SK-N-SH (cell line): ENCODE measurements around the gene EIF2S2. TPM values are rescaled to one million over a fixed set of nuclear protein-coding genes. Genes with fewer than 3 reads are reported as not detected.
"Not testable (repeated sequence)": the region's sequence is repeated elsewhere in the genome, so short reads cannot be mapped to it uniquely, and the experiment has no call there.

Experiments used
- CTCF ChIA-PET: fragments of 300-600, 350-600 bp; formaldehyde crosslinking; extraction: SDS; loops from one replicate; lab custom pipeline; 2021; lab: Yijun Ruan, JAX
- POLR2A ChIA-PET: fragments of 350-600 bp; sonication (Branson Sonifier 250); formaldehyde crosslinking; extraction: SDS; loops from one replicate; lab custom pipeline; 2020; ENCODE audit warnings: antibody characterized with exemption, inconsistent platforms; lab: Yijun Ruan, JAX
- DNase-seq: peaks from one replicate; pipeline ENCODE4 v3.0.0; 2012
- H2AFZ ChIP-seq: fragments of 200-600 bp; sonication (generic); 2 replicates; pipeline ENCODE4 v1.8.1; 2016; ENCODE audit warnings: antibody characterized with exemption, mild to moderate bottlenecking, low read depth
- H3F3A ChIP-seq: fragments of 200-600 bp; sonication (generic); replicated peaks from 2 replicates; pipeline ENCODE3; 2016; ENCODE audit warnings: antibody characterized with exemption, mild to moderate bottlenecking; ENCODE audit not compliant: insufficient read depth
- H3K27ac ChIP-seq, 2 experiments: fragments of 200-500 bp in 1 of 2; fragments of 200-600 bp in 1 of 2; sonication (Bioruptor generic) in 1 of 2; sonication (generic), shearing (Covaris generic) in 1 of 2; 2 replicates each; pipeline versions ENCODE4 v1.5.1 to v1.6.1; 2014 to 2016; ENCODE audit warnings: low read depth in 2 of 2, inconsistent platforms in 1 of 2, low read length in 1 of 2, mild to moderate bottlenecking in 1 of 2, mixed read lengths in 1 of 2
- H3K27me3 ChIP-seq: fragments of 200-600 bp; sonication (generic), shearing (Covaris generic); 2 replicates; pipeline ENCODE4 v1.6.1; 2016; ENCODE audit warnings: mixed run types; ENCODE audit not compliant: insufficient read depth
- H3K36me3 ChIP-seq, 2 experiments: fragments of 200-500 bp in 1 of 2; fragments of 200-600 bp in 1 of 2; sonication (Bioruptor generic) in 1 of 2; sonication (generic) in 1 of 2; replicated peaks in 1 of 2; 2 replicates each; pipeline versions ENCODE3 to v1.5.1; 2014 to 2016; ENCODE audit warnings: low read length in 1 of 2, mild to moderate bottlenecking in 1 of 2; ENCODE audit not compliant: insufficient read depth in 2 of 2, control insufficient read depth in 1 of 2
- H3K4me1 ChIP-seq, 2 experiments: fragments of 200-500 bp in 1 of 2; fragments of 200-600 bp in 1 of 2; sonication (Bioruptor generic) in 1 of 2; sonication (generic), shearing (Covaris generic) in 1 of 2; 2 replicates each; pipeline versions ENCODE4 v1.5.1 to v1.6.1; 2014 to 2016; ENCODE audit warnings: low read depth in 1 of 2, low read length in 1 of 2, mixed run types in 1 of 2; ENCODE audit not compliant: insufficient read depth in 2 of 2, control insufficient read depth in 1 of 2
- H3K4me2 ChIP-seq: fragments of 200-600 bp; sonication (generic), shearing (Covaris generic); 2 replicates; pipeline ENCODE4 v1.6.1; 2017; ENCODE audit warnings: mixed run types
- H3K4me3 ChIP-seq, 2 experiments: fragments of 200-500 bp in 1 of 2; fragments of 200-600 bp in 1 of 2; sonication (Bioruptor generic) in 1 of 2; sonication (generic), shearing (Covaris generic) in 1 of 2; 2 replicates each; pipeline versions ENCODE4 v1.5.1 to v1.8.1; 2014 to 2016; ENCODE audit warnings: low read depth in 2 of 2, inconsistent platforms in 1 of 2, low read length in 1 of 2, mild to moderate bottlenecking in 1 of 2, mixed read lengths in 1 of 2, moderate library complexity in 1 of 2
- H3K79me2 ChIP-seq: fragments of 200-600 bp; sonication (generic); 2 replicates; pipeline ENCODE4 v1.8.1; 2017; ENCODE audit warnings: mild to moderate bottlenecking; ENCODE audit not compliant: insufficient read depth
- H3K9ac ChIP-seq: fragments of 200-600 bp; sonication (generic); 2 replicates; pipeline ENCODE4 v1.6.1; 2017; ENCODE audit warnings: mixed run types
- H3K9me2 ChIP-seq: fragments of 200-600 bp; sonication (generic); 2 replicates; pipeline ENCODE4 v1.6.1; 2017; ENCODE audit warnings: mixed run types
- H3K9me3 ChIP-seq: fragments of 200-600 bp; sonication (generic); 2 replicates; pipeline ENCODE4 v1.6.1; 2017; ENCODE audit warnings: mixed run types, mild to moderate bottlenecking, moderate library complexity
- H4K20me1 ChIP-seq: fragments of 200-600 bp; sonication (generic); 2 replicates; pipeline ENCODE4 v1.6.1; 2017; ENCODE audit warnings: mild to moderate bottlenecking, mixed run types; ENCODE audit not compliant: insufficient read depth
- EP300 ChIP-seq, 2 experiments: IDR thresholded peaks; 2 replicates each; pipeline versions ENCODE4 v1.4.0 to v1.6.1; 2012; ENCODE audit warnings: borderline replicate concordance in 1 of 2, low read depth in 1 of 2, low read length in 1 of 2
- FOSL2 ChIP-seq: IDR thresholded peaks from 2 replicates; pipeline ENCODE4 v1.4.0; 2012; ENCODE audit warnings: low read depth, mild to moderate bottlenecking, moderate library complexity, borderline replicate concordance
- FOXJ3 ChIP-seq: sonication (generic); formaldehyde crosslinking; IDR thresholded peaks from 2 replicates; pipeline ENCODE4 v1.5.1; 2020; ENCODE audit warnings: mild to moderate bottlenecking, missing genetic modification reagents
- GATA2 ChIP-seq: sonication (generic); formaldehyde crosslinking; IDR thresholded peaks from 2 replicates; pipeline ENCODE4 v1.5.0; 2020; ENCODE audit warnings: mild to moderate bottlenecking, missing genetic modification reagents
- MEF2A ChIP-seq: IDR thresholded peaks from 2 replicates; pipeline ENCODE4 v1.4.0; 2012; ENCODE audit warnings: low read depth, borderline replicate concordance
- NFIC ChIP-seq: IDR thresholded peaks from 2 replicates; pipeline ENCODE4 v1.4.0; 2012; ENCODE audit warnings: borderline replicate concordance
- PBX3 ChIP-seq: IDR thresholded peaks from 2 replicates; pipeline ENCODE4; 2012
- RAD21 ChIP-seq: IDR thresholded peaks from 2 replicates; pipeline ENCODE4 v1.6.1; 2012; ENCODE audit warnings: mild to moderate bottlenecking, low read length
- SMC3 ChIP-seq: IDR thresholded peaks from 2 replicates; pipeline ENCODE4 v1.6.1; 2012; ENCODE audit warnings: low read depth, low read length, improper control_type of control experiment
- TEAD4 ChIP-seq: IDR thresholded peaks from 2 replicates; pipeline ENCODE4 v1.4.0; 2012; ENCODE audit warnings: mild to moderate bottlenecking, borderline replicate concordance; ENCODE audit not compliant: insufficient read depth
- YY1 ChIP-seq: IDR thresholded peaks from 2 replicates; pipeline ENCODE4 v1.4.0; 2012; ENCODE audit warnings: low read depth, mild to moderate bottlenecking
- WGBS: methylation state at CpG from one replicate; pipeline ENCODE4 v1.1.6; 2017; ENCODE audit warnings: low lambda C conversion rate; 5-methylcytosine and 5-hydroxymethylcytosine counted together
- polyA plus RNA-seq, 3 experiments: library from polyadenylated mRNA; depleted of rRNA; stranded (reverse); fragments of >200 nt; gene quantifications; 2 replicates each; pipeline ENCODE4 v1.2.3, GENCODE V29; 2012
- TF ChIP-seq, protein P1 (sequence below): IDR thresholded peaks from 2 replicates; pipeline ENCODE4 v1.6.1; 2012; ENCODE audit warnings: mild to moderate bottlenecking, low read depth, low read length, moderate library complexity
- TF ChIP-seq, protein P2 (sequence below): fragments of 150-350 bp; IDR thresholded peaks from 2 replicates; pipeline ENCODE4 v1.6.1; 2017; ENCODE audit warnings: antibody characterized with exemption, low read length, low read depth, borderline replicate concordance
- TF ChIP-seq, protein P3 (sequence below): IDR thresholded peaks from 2 replicates; pipeline ENCODE4 v1.4.0; 2012; ENCODE audit warnings: low read depth, borderline replicate concordance
- TF ChIP-seq, protein P4 (sequence below): fragments of 200-600 bp; sonication (generic); IDR thresholded peaks from 2 replicates; pipeline ENCODE4 v1.6.1; 2017; ENCODE audit warnings: antibody characterized with exemption, mild to moderate bottlenecking, moderate library complexity

EIF2S2 gene
- polyA plus RNA-seq, 1 of the 3 experiments (the other 2 are of a cell fraction): 50.7 TPM

DNA sequence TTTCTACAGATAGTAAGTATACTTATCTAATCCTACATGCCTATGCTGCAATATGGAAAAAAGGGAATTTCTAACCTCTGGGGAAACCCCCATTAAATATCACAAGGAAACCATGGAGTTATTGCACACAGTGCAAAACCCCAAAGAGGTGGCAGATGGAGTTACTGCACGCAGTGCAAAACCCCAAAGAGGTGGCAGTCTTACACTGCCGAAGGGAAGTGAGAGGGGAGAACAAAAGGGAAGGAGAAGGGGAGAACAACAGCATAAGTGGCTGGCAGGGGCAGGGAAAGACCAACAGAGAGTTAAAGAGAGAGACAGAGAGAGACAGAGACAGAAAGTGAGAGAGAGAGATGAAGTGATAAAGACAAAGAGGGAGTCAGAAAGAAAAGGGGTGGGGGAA lies 43.8 kb upstream of the EIF2S2 start:
- Histone ChIP-seq H3K36me3 (no peaks in the 10 kb centered on the region), H4K20me1 (no peaks in the 10 kb centered on the region), H3K27me3 (no peaks in the 10 kb centered on the region; the same call in 1 of the 2 replicates), H3K9ac (no peak overlapping the region), H2AFZ (no peak overlapping the region), H3K4me3 (no peak overlapping the region), H3K27ac (no peak overlapping the region), H3K4me2 (no peak overlapping the region), H3K4me1 (no peaks in the 10 kb centered on the region), H3K9me3 (no peaks in the 10 kb centered on the region), H3K79me2 (no peaks in the 10 kb centered on the region), H3K9me2 (no peaks in the 10 kb centered on the region), H3F3A (no peaks in the 10 kb centered on the region)
- ChIA-PET CTCF (no interaction called here), POLR2A (no interaction called here)
- 37% methylated on average over 2 of the region's 2 CpGs for WGBS
- no peak for DNase-seq
- TF ChIP-seq PBX3 (no peak), FOXJ3 (CRISPR knock-in tag) (no peak), YY1 (no peak), NFIC (no peak), RAD21 (no peak), FOSL2 (no peak), TEAD4 (no peak), MEF2A (no peak), EP300 (IDR thresholded peaks at IDR 0.05; ENCODE audit: borderline replicate concordance in 1 of 2, low read depth in 1 of 2, low read length in 1 of 2) (no peak), SMC3 (no peak), GATA2 (CRISPR knock-in tag) (no peak)
- TF ChIP-seq, protein P1, sequence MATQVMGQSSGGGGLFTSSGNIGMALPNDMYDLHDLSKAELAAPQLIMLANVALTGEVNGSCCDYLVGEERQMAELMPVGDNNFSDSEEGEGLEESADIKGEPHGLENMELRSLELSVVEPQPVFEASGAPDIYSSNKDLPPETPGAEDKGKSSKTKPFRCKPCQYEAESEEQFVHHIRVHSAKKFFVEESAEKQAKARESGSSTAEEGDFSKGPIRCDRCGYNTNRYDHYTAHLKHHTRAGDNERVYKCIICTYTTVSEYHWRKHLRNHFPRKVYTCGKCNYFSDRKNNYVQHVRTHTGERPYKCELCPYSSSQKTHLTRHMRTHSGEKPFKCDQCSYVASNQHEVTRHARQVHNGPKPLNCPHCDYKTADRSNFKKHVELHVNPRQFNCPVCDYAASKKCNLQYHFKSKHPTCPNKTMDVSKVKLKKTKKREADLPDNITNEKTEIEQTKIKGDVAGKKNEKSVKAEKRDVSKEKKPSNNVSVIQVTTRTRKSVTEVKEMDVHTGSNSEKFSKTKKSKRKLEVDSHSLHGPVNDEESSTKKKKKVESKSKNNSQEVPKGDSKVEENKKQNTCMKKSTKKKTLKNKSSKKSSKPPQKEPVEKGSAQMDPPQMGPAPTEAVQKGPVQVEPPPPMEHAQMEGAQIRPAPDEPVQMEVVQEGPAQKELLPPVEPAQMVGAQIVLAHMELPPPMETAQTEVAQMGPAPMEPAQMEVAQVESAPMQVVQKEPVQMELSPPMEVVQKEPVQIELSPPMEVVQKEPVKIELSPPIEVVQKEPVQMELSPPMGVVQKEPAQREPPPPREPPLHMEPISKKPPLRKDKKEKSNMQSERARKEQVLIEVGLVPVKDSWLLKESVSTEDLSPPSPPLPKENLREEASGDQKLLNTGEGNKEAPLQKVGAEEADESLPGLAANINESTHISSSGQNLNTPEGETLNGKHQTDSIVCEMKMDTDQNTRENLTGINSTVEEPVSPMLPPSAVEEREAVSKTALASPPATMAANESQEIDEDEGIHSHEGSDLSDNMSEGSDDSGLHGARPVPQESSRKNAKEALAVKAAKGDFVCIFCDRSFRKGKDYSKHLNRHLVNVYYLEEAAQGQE: no peak
- TF ChIP-seq, protein P2, sequence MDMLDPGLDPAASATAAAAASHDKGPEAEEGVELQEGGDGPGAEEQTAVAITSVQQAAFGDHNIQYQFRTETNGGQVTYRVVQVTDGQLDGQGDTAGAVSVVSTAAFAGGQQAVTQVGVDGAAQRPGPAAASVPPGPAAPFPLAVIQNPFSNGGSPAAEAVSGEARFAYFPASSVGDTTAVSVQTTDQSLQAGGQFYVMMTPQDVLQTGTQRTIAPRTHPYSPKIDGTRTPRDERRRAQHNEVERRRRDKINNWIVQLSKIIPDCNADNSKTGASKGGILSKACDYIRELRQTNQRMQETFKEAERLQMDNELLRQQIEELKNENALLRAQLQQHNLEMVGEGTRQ: no peak
- TF ChIP-seq, protein P3, sequence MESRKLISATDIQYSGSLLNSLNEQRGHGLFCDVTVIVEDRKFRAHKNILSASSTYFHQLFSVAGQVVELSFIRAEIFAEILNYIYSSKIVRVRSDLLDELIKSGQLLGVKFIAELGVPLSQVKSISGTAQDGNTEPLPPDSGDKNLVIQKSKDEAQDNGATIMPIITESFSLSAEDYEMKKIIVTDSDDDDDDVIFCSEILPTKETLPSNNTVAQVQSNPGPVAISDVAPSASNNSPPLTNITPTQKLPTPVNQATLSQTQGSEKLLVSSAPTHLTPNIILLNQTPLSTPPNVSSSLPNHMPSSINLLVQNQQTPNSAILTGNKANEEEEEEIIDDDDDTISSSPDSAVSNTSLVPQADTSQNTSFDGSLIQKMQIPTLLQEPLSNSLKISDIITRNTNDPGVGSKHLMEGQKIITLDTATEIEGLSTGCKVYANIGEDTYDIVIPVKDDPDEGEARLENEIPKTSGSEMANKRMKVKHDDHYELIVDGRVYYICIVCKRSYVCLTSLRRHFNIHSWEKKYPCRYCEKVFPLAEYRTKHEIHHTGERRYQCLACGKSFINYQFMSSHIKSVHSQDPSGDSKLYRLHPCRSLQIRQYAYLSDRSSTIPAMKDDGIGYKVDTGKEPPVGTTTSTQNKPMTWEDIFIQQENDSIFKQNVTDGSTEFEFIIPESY: no peak
- TF ChIP-seq, protein P4, sequence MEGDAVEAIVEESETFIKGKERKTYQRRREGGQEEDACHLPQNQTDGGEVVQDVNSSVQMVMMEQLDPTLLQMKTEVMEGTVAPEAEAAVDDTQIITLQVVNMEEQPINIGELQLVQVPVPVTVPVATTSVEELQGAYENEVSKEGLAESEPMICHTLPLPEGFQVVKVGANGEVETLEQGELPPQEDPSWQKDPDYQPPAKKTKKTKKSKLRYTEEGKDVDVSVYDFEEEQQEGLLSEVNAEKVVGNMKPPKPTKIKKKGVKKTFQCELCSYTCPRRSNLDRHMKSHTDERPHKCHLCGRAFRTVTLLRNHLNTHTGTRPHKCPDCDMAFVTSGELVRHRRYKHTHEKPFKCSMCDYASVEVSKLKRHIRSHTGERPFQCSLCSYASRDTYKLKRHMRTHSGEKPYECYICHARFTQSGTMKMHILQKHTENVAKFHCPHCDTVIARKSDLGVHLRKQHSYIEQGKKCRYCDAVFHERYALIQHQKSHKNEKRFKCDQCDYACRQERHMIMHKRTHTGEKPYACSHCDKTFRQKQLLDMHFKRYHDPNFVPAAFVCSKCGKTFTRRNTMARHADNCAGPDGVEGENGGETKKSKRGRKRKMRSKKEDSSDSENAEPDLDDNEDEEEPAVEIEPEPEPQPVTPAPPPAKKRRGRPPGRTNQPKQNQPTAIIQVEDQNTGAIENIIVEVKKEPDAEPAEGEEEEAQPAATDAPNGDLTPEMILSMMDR: no peak

DNA sequence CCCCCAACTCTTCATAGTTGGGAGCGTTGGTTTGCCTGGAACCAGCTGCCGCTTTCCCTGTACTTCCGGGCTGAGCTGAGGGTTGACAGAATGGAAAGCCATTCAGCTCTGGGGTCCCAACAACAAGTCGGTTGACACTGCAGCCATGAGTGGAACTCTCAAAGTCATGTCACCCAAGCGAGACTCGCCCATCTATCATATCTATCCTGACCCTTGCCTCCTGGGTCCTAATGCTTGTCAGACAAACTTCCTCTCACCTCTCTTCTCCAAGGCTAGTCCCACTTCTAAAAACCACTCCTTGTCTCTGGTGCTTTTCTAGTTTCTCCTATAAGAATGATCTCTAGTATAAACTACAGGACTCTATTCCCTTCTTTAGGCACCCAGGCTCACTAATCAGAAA lies 41.1 kb upstream of the EIF2S2 start:
- H3K36me3 ChIP-seq, H3F3A ChIP-seq, H3K9ac ChIP-seq, H4K20me1 ChIP-seq, H3K4me3 ChIP-seq, DNase-seq, H2AFZ ChIP-seq, POLR2A ChIA-PET, H3K4me1 ChIP-seq, CTCF ChIA-PET, H3K4me2 ChIP-seq, H3K9me3 ChIP-seq, H3K27me3 ChIP-seq, H3K27ac ChIP-seq, H3K9me2 ChIP-seq, H3K79me2 ChIP-seq: not testable (repeated sequence)
- 80% methylated on average over 6 of the region's 6 CpGs for WGBS
